Pancreas (tissue), 10 donors: ENCODE data around the gene SYNPR. TPM values are rescaled to one million over a fixed set of nuclear protein-coding genes. Genes with fewer than 3 reads are reported as not detected.
A peak's percentile ranks its signal among the peaks of the same experiment; 100 is the strongest.

Source experiments
- ATAC-seq, 4 donors: fragments of 200-7000 bp; cut with Tn5 transposase; one replicate each; pipeline versions ENCODE4 v1.8.0 to v1.9.1; 2020; ENCODE audit warnings: mild to moderate bottlenecking in 4 of 4, moderate library complexity in 4 of 4
- DNase-seq, 6 donors: peaks; one replicate each; pipeline ENCODE4 v3.0.0-alpha.2; 2020
- FAIRE-seq: peaks from 2 replicates; lab custom pipeline; 2012; peaks lifted over from hg19 to GRCh38; lab: Jason Lieb, UNC
- H3K27ac ChIP-seq, 4 donors: fragments of 200-600 bp; sonication (generic); 1 replicate in 3 of 4; 2 replicates in 1 of 4; pipeline versions ENCODE4 v1.5.0 to v1.8.0; 2020
- H3K27me3 ChIP-seq, 4 donors: fragments of 200-600 bp; one replicate each; pipeline ENCODE4 v1.8.0; 2021
- H3K36me3 ChIP-seq, 3 donors: fragments of 200-600 bp; sonication (generic) in 1 of 3; one replicate each; pipeline versions ENCODE4 v1.5.0 to v1.8.0; 2020 to 2021
- H3K4me1 ChIP-seq, 3 donors: fragments of 200-600 bp; one replicate each; pipeline ENCODE4 v1.8.0; 2021
- H3K4me3 ChIP-seq, 4 donors: fragments of 200-600 bp; sonication (generic) in 2 of 4; one replicate each; pipeline versions ENCODE4 v1.5.0 to v1.8.0; 2020 to 2021
- H3K9me3 ChIP-seq, 4 donors: fragments of 200-600 bp; one replicate each; pipeline ENCODE4 v1.8.0; 2021
- CTCF ChIP-seq, 4 donors: fragments of 200-600 bp; sonication (generic) in 3 of 4; IDR thresholded peaks; one replicate each; pipeline versions ENCODE4 v1.5.0 to v1.8.0; 2021; ENCODE audit warnings: antibody characterized with exemption in 4 of 4
- WGBS, 2 donors: extraction: QIAGEN DNeasy Blood & Tissue Kit; methylation state at CpG; one replicate each; pipeline ENCODE4 v1.1.7; 2013; 5-methylcytosine and 5-hydroxymethylcytosine counted together
- intact Hi-C, 3 donors: fragments of 100-400 bp; cut with DNase I; formaldehyde crosslinking; loops; one replicate each; pipeline versions ENCODE4 v1.11.1 to v1.14.2; 2022
- polyA plus RNA-seq, 2 donors: library from polyadenylated mRNA; stranded (reverse); fragments of 200-250 nt; gene quantifications; one replicate each; pipeline ENCODE4 v1.2.3, GENCODE V29; 2013
- total RNA-seq, 6 donors: library from RNA; stranded (reverse); fragmentation: NEBNext Ultra II Directional in 4 of 6; extraction: Animal tissue kit (Norgen Biotek cat#: 25700) in 4 of 6; gene quantifications; one replicate each; pipeline versions ENCODE4 v1.2.1 to v1.2.4, GENCODE V29; 2021 to 2023
- donor health status: healthy with polysubstance abuse.
- donor health status: DM: no; HTN: no; CAD: no; lungs with moderate emphysema.
- donor health status: DM: no; HTN: no; CAD: no.
- donor health status: control.
- donor health status: control.
- donor health status: Bipolar disorder and iron deficiency.
- donor health status: DM: yes; HTN: yes; CAD: no.
- donor health status: DM: no; HTN: no; CAD: no.
- donor health status: DM: no; HTN: no; CAD: no.
- donor health status: DM: yes; HTN: yes; CAD: no.

Gene SYNPR
- total and polyA plus RNA-seq, 8 donors: 0.31 to 1.4 TPM; not detected in 6

- WGBS, 2 donors: 89 to 94% methylated on average over 3 of the region's 3 CpGs
- no peaks in the 10 kb centered on the region for H3K4me1 ChIP-seq
- H3K36me3 ChIP-seq: no peaks in the 10 kb centered on the region
- intact Hi-C loops: no loop called here
- no peak for FAIRE-seq
- DNase-seq: no peak
- H3K27me3 ChIP-seq: no peaks in the 10 kb centered on the region
- no peak for ATAC-seq
- no peaks in the 10 kb centered on the region for H3K9me3 ChIP-seq
- H3K4me3 ChIP-seq: no peak overlapping the region
- TF ChIP-seq CTCF (IDR thresholded peaks at IDR 0.05): no peak
- H3K27ac ChIP-seq: no peak overlapping the region
Measured at GRCh38 chr3:63493101-63493500, 215.0 kb downstream of the SYNPR start.

GRCh38 chr3:63494646-63495045 lies 216.5 kb downstream of the SYNPR start:
- intact Hi-C loops: no loop called here
- H3K9me3 ChIP-seq: no peaks in the 10 kb centered on the region
- H3K36me3 ChIP-seq: no peaks in the 10 kb centered on the region
- FAIRE-seq: no peak
- TF ChIP-seq CTCF (IDR thresholded peaks at IDR 0.05): no peak
- H3K27ac ChIP-seq: no peak overlapping the region
- no peaks in the 10 kb centered on the region for H3K4me1 ChIP-seq
- H3K27me3 ChIP-seq: no peaks in the 10 kb centered on the region
- ATAC-seq: no peak
- DNase-seq: no peak
- H3K4me3 ChIP-seq: no peak overlapping the region
- WGBS, 2 donors: 100% methylated on average over 1 of the region's 1 CpG

GRCh38 chr3:63497641-63498040 lies 219.5 kb downstream of the SYNPR start:
- H3K36me3 ChIP-seq: no peaks in the 10 kb centered on the region
- no peak for TF ChIP-seq CTCF (IDR thresholded peaks at IDR 0.05)
- ATAC-seq (no peak), FAIRE-seq (no peak), DNase-seq (no peak)
- no peak overlapping the region for H3K27ac ChIP-seq
- 75 to 76% methylated on average over 2 of the region's 2 CpGs for WGBS, 2 donors
- H3K27me3 ChIP-seq: no peaks in the 10 kb centered on the region
- H3K4me1 ChIP-seq: no peaks in the 10 kb centered on the region
- intact Hi-C loops: no loop called here
- no peaks in the 10 kb centered on the region for H3K9me3 ChIP-seq
- H3K4me3 ChIP-seq: no peak overlapping the region

GRCh38 chr3:63500196-63500595 lies 222.1 kb downstream of the SYNPR start:
- H3K4me1 ChIP-seq: no peaks in the 10 kb centered on the region
- H3K9me3 ChIP-seq: no peaks in the 10 kb centered on the region
- no peaks in the 10 kb centered on the region for H3K36me3 ChIP-seq
- DNase-seq: no peak
- no peak overlapping the region for H3K4me3 ChIP-seq
- H3K27me3 ChIP-seq: no peaks in the 10 kb centered on the region
- 84 to 86% methylated on average over 5 of the region's 5 CpGs for WGBS, 2 donors
- TF ChIP-seq CTCF (IDR thresholded peaks at IDR 0.05): no peak
- FAIRE-seq: peak; percentile 78
- intact Hi-C loops: no loop called here
- H3K27ac ChIP-seq: no peak overlapping the region
- ATAC-seq: no peak

- H3K27ac ChIP-seq: no peak overlapping the region
- DNase-seq (no peak), ATAC-seq (peak in 3 of 4 donors; percentile 31 to 64 (median 61)), FAIRE-seq (no peak)
- no peak for TF ChIP-seq CTCF (IDR thresholded peaks at IDR 0.05)
- WGBS, 2 donors: 67 to 81% methylated on average over 1 of the region's 1 CpG
- no peaks in the 10 kb centered on the region for H3K27me3 ChIP-seq
- H3K36me3 ChIP-seq: no peaks in the 10 kb centered on the region
- H3K4me1 ChIP-seq: no peaks in the 10 kb centered on the region
- no peak overlapping the region for H3K4me3 ChIP-seq
- no peaks in the 10 kb centered on the region for H3K9me3 ChIP-seq
- intact Hi-C loops: no loop called here
Measured at GRCh38 chr3:63508305-63508704, 230.2 kb downstream of the SYNPR start.
